ENCODE results near the gene GMIP.
A peak's percentile ranks its signal among the peaks of the same experiment; 100 is the strongest.

Gene GMIP

DNA sequence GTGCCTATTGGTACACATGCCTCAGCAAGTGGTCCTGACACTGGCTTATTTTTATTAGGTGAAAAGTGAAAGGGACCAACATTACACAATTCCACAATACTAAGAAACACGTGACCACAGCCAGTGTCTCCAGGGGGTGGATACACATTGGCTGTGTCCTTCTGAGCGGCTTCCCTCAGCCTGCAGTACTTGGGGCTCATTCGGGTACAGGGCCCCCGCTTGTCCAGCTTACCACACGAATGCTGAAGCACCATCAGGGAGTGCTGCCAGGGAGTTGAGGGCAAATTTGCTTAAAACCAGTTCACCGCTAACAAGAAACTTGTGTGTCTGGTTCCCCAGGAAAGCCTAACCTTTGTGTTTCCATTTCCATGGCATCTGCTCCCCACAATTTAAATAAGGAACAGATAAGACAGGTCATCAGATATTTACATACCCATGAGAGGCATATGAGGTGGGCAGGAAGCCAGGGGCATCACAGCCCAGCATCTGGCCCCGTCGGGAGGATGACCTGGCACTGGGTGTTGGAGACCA is 48.2 kb downstream of the GMIP start:
- Histone ChIP-seq H3K27me3 (ENCODE audit: control insufficient read depth in 1 of 2, insufficient read depth in 1 of 2, low read length in 2 of 2) (no peaks in the 10 kb centered on the region), H2AK5ac (ENCODE audit: low read length, severe bottlenecking) (no peak overlapping the region), H3K36me3 (ENCODE audit: control insufficient read depth in 1 of 2, insufficient read depth in 2 of 2, low read depth in 1 of 2, low read length in 2 of 2) (no peaks in the 10 kb centered on the region), H2BK15ac (ENCODE audit: low read depth, poor library complexity, severe bottlenecking) (no peak overlapping the region), H4K91ac (ENCODE audit: low read length) (no peak overlapping the region), H3K14ac (ENCODE audit: low read length in 2 of 2) (no peak overlapping the region), H3K27ac (ENCODE audit: low read length, poor library complexity, severe bottlenecking) (no peak overlapping the region), H2AFZ (ENCODE audit: low read depth, low read length) (no peak overlapping the region), H3K4me2 (ENCODE audit: low read length, poor library complexity, severe bottlenecking) (no peak overlapping the region), H3K4me3 (ENCODE audit: insufficient read depth in 1 of 2, low read depth in 1 of 2, low read length in 2 of 2) (peak overlapping the region in 1 of 2 experiments; percentile 5), H2BK12ac (ENCODE audit: low read length in 2 of 2) (no peak overlapping the region), H3K4me1 (ENCODE audit: control insufficient read depth, insufficient read depth, low read depth, low read length) (peaks cover 14% of the 10 kb centered on the region), H3K9me3 (ENCODE audit: control insufficient read depth, low read length) (no peaks in the 10 kb centered on the region), H3K9ac (ENCODE audit: low read length) (peak overlapping the region; percentile 21), H3K18ac (ENCODE audit: low read depth in 1 of 2, low read length in 2 of 2) (no peak overlapping the region), H3K4ac (ENCODE audit: low read depth in 1 of 2, low read length in 2 of 2) (no peak overlapping the region), H3K79me1 (replicated peaks; ENCODE audit: low read length, poor library complexity, severe bottlenecking) (no peaks in the 10 kb centered on the region), H2BK5ac (ENCODE audit: low read depth, low read length, poor library complexity, severe bottlenecking) (no peak overlapping the region), H4K8ac (ENCODE audit: low read length) (no peak overlapping the region), H3K23ac (ENCODE audit: low read length in 2 of 2) (peak overlapping the region in 1 of 2 experiments; percentile 63), H2BK120ac (ENCODE audit: low read depth, low read length) (no peak overlapping the region)
- WGBS = 89% methylated on average over 8 of the region's 8 CpGs
- peak; percentile 58 for DNase-seq

DNA sequence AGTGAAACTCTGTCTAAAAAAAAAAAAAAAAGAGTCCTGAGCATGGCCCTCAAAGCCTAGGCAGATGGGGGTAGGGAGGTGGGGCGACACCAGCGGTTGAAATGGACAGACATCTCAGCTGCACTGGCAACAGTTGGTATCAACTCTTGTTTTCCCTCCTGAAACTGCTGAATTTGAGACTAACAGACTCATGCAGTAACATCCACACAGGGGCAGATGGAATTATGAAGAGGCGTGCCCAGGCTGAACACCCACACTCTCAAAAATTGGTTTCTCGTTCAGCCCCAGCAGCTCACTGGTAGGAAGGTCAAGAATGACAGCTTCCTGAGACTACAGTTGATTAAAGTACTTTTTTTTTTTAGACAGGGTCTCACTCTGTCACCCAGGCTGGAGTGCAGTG is 49.1 kb downstream of the GMIP start:
- Histone ChIP-seq H3K27me3 (ENCODE audit: control insufficient read depth in 1 of 2, insufficient read depth in 1 of 2, low read length in 2 of 2) (no peaks in the 10 kb centered on the region), H3K36me3 (ENCODE audit: control insufficient read depth in 1 of 2, insufficient read depth in 2 of 2, low read depth in 1 of 2, low read length in 2 of 2) (no peaks in the 10 kb centered on the region), H4K91ac (ENCODE audit: low read length) (no peak overlapping the region), H3K4me1 (ENCODE audit: control insufficient read depth, insufficient read depth, low read depth, low read length) (peaks cover 14% of the 10 kb centered on the region), H3K9me3 (ENCODE audit: control insufficient read depth, low read length) (no peaks in the 10 kb centered on the region), H2AK5ac (ENCODE audit: low read length, severe bottlenecking) (no peak overlapping the region), H3K9ac (ENCODE audit: low read length) (no peak overlapping the region), H2AFZ (ENCODE audit: low read depth, low read length) (no peak overlapping the region), H2BK120ac (ENCODE audit: low read depth, low read length) (no peak overlapping the region), H3K14ac (ENCODE audit: low read length in 2 of 2) (no peak overlapping the region), H3K23ac (ENCODE audit: low read length in 2 of 2) (no peak overlapping the region), H2BK5ac (ENCODE audit: low read depth, low read length, poor library complexity, severe bottlenecking) (no peak overlapping the region), H3K18ac (ENCODE audit: low read depth in 1 of 2, low read length in 2 of 2) (no peak overlapping the region), H3K4me2 (ENCODE audit: low read length, poor library complexity, severe bottlenecking) (no peak overlapping the region), H3K4me3 (ENCODE audit: insufficient read depth in 1 of 2, low read depth in 1 of 2, low read length in 2 of 2) (no peak overlapping the region), H2BK15ac (ENCODE audit: low read depth, poor library complexity, severe bottlenecking) (no peak overlapping the region), H3K4ac (ENCODE audit: low read depth in 1 of 2, low read length in 2 of 2) (no peak overlapping the region), H3K27ac (ENCODE audit: low read length, poor library complexity, severe bottlenecking) (no peak overlapping the region), H2BK12ac (ENCODE audit: low read length in 2 of 2) (no peak overlapping the region), H3K79me1 (replicated peaks; ENCODE audit: low read length, poor library complexity, severe bottlenecking) (no peaks in the 10 kb centered on the region), H4K8ac (ENCODE audit: low read length) (no peak overlapping the region)
- WGBS = 93% methylated on average over 4 of the region's 4 CpGs
- no peak for DNase-seq

DNA sequence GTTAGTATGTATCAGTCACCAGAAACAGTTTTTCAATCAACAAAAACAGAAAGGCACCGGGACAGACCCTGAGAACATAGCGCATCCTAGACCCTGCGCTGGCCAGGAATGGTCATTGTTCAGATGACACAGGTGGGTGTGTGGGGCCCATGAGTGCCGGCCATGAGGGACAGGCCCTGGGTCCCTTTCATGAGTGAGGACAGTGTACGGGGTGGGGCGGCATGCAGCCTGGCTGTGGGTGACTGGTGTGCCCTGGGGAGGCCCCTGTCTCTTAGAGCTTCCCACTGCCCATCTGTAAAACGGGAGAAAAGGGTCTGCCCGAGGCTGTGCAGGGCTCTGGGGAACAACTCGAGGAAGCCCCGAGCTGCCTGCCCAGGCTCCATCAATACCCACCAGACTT is 50.8 kb downstream of the GMIP start:
- Histone ChIP-seq H2BK12ac (ENCODE audit: low read length in 2 of 2) (peak overlapping the region in 1 of 2 experiments; percentile 30), H3K4me2 (ENCODE audit: low read length, poor library complexity, severe bottlenecking) (no peak overlapping the region), H3K23ac (ENCODE audit: low read length in 2 of 2) (no peak overlapping the region), H3K9me3 (ENCODE audit: control insufficient read depth, low read length) (no peaks in the 10 kb centered on the region), H4K91ac (ENCODE audit: low read length) (no peak overlapping the region), H3K9ac (ENCODE audit: low read length) (no peak overlapping the region), H3K79me1 (replicated peaks; ENCODE audit: low read length, poor library complexity, severe bottlenecking) (no peaks in the 10 kb centered on the region), H3K36me3 (ENCODE audit: control insufficient read depth in 1 of 2, insufficient read depth in 2 of 2, low read depth in 1 of 2, low read length in 2 of 2) (no peaks in the 10 kb centered on the region), H3K18ac (ENCODE audit: low read depth in 1 of 2, low read length in 2 of 2) (no peak overlapping the region), H2AK5ac (ENCODE audit: low read length, severe bottlenecking) (no peak overlapping the region), H3K4ac (ENCODE audit: low read depth in 1 of 2, low read length in 2 of 2) (no peak overlapping the region), H3K27me3 (ENCODE audit: control insufficient read depth in 1 of 2, insufficient read depth in 1 of 2, low read length in 2 of 2) (no peaks in the 10 kb centered on the region), H2BK120ac (ENCODE audit: low read depth, low read length) (no peak overlapping the region), H3K4me1 (ENCODE audit: control insufficient read depth, insufficient read depth, low read depth, low read length) (peaks cover 14% of the 10 kb centered on the region), H2BK15ac (ENCODE audit: low read depth, poor library complexity, severe bottlenecking) (no peak overlapping the region), H4K8ac (ENCODE audit: low read length) (no peak overlapping the region), H2AFZ (ENCODE audit: low read depth, low read length) (no peak overlapping the region), H3K4me3 (ENCODE audit: insufficient read depth in 1 of 2, low read depth in 1 of 2, low read length in 2 of 2) (no peak overlapping the region), H2BK5ac (ENCODE audit: low read depth, low read length, poor library complexity, severe bottlenecking) (no peak overlapping the region), H3K14ac (ENCODE audit: low read length in 2 of 2) (no peak overlapping the region), H3K27ac (ENCODE audit: low read length, poor library complexity, severe bottlenecking) (no peak overlapping the region)
- WGBS = 93% methylated on average over 8 of the region's 10 CpGs
- no peak for DNase-seq

DNA sequence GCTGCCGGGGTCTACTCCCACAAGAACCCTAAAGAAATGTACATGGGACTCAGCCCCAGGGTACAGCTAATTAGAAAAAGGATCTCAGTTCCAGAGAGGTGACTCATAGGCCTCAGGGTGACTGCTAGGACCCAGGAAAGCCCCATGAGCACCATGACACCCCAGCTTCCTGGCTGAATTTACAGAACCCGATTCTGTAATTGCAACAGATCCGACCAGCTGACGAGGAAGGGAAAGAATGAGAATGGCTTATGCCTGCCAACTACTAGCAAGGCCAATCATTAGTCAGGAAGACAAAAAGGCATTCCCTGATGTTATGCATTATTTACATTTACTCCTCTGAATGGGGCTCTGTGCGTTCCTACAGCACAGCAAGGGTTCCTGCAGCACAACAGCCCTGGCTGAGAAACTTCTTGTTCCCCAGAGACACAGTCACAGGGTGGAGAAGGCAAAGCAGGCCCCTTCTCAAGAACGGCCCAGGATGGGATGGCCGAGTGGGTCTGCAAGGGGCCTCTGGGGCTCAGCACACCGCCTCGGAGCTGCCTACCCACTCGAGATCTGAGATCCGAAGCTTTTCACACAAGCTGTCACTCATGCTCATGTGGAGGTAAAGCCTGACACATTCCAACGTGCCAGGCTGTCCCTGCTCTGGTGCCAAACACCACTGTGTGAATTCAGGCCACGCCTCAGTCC is 52.2 kb downstream of the GMIP start:
- Histone ChIP-seq H3K4me1 (ENCODE audit: control insufficient read depth, insufficient read depth, low read depth, low read length) (peaks cover 14% of the 10 kb centered on the region), H3K14ac (ENCODE audit: low read length in 2 of 2) (peak overlapping the region in 1 of 2 experiments; percentile 5), H2BK120ac (ENCODE audit: low read depth, low read length) (peak overlapping the region; percentile 3), H3K9me3 (ENCODE audit: control insufficient read depth, low read length) (no peaks in the 10 kb centered on the region), H3K4ac (ENCODE audit: low read depth in 1 of 2, low read length in 2 of 2) (peak overlapping the region in 1 of 2 experiments; percentile 19), H3K4me3 (ENCODE audit: insufficient read depth in 1 of 2, low read depth in 1 of 2, low read length in 2 of 2) (peak overlapping the region in 1 of 2 experiments; percentile 58), H2AK5ac (ENCODE audit: low read length, severe bottlenecking) (no peak overlapping the region), H3K23ac (ENCODE audit: low read length in 2 of 2) (no peak overlapping the region), H2BK12ac (ENCODE audit: low read length in 2 of 2) (peak overlapping the region; percentile 20 to 26), H4K91ac (ENCODE audit: low read length) (peak overlapping the region; percentile 20), H2BK15ac (ENCODE audit: low read depth, poor library complexity, severe bottlenecking) (no peak overlapping the region), H2BK5ac (ENCODE audit: low read depth, low read length, poor library complexity, severe bottlenecking) (no peak overlapping the region), H3K36me3 (ENCODE audit: control insufficient read depth in 1 of 2, insufficient read depth in 2 of 2, low read depth in 1 of 2, low read length in 2 of 2) (no peaks in the 10 kb centered on the region), H3K9ac (ENCODE audit: low read length) (peak overlapping the region; percentile 75), H3K79me1 (replicated peaks; ENCODE audit: low read length, poor library complexity, severe bottlenecking) (no peaks in the 10 kb centered on the region), H3K27ac (ENCODE audit: low read length, poor library complexity, severe bottlenecking) (peak overlapping the region; percentile 19), H3K27me3 (ENCODE audit: control insufficient read depth in 1 of 2, insufficient read depth in 1 of 2, low read length in 2 of 2) (no peaks in the 10 kb centered on the region), H2AFZ (ENCODE audit: low read depth, low read length) (no peak overlapping the region), H3K18ac (ENCODE audit: low read depth in 1 of 2, low read length in 2 of 2) (peak overlapping the region; percentile 26 to 34), H3K4me2 (ENCODE audit: low read length, poor library complexity, severe bottlenecking) (no peak overlapping the region), H4K8ac (ENCODE audit: low read length) (peak overlapping the region; percentile 74)
- DNase-seq = peak; percentile 99
- WGBS = 47% methylated on average over 12 of the region's 13 CpGs
